Ovary (tissue), 3 donors: ENCODE data around the gene KRTAP1-5.
"Not testable (repeated sequence)": the region's sequence is repeated elsewhere in the genome, so short reads cannot be mapped to it uniquely, and the experiment has no call there.

Experiments used
- CTCF ChIP-seq, 3 donors: fragments of 450-650 bp in 2 of 3; fragments of 200-600 bp in 1 of 3; IDR thresholded peaks; one replicate each; pipeline versions ENCODE4 v1.5.1 to v1.8.0; 2016 to 2022; ENCODE audit warnings: antibody characterized with exemption in 3 of 3, mild to moderate bottlenecking in 1 of 3
- POLR2A ChIP-seq: fragments of 450-650 bp; IDR thresholded peaks from one replicate; pipeline ENCODE4 v1.6.1; 2017; ENCODE audit warnings: antibody characterized with exemption, mild to moderate bottlenecking, moderate library complexity
- donor health status: DM: no; HTN: no; CAD: no.

- not testable (repeated sequence) for TF ChIP-seq POLR2A; CTCF (IDR thresholded peaks at IDR 0.05)
These were observed 28.1 kb upstream of the KRTAP1-5 start, which contains the start of gene KRTAP2-2 for GRCh38 chr17:41055130-41055529.
